Neural cell (in vitro differentiated cells): ENCODE measurements around the gene OR6C6. TPM values are rescaled to one million over a fixed set of nuclear protein-coding genes. Genes with fewer than 3 reads are reported as not detected.
A peak's percentile ranks its signal among the peaks of the same experiment; 100 is the strongest.

ENCODE experiments used
- H2AFZ ChIP-seq: fragments of 200-600, 300-800 bp; sonication (generic), shearing (Covaris generic); 2 replicates; pipeline ENCODE4 v1.6.0; 2014; ENCODE audit warnings: low read depth, mild to moderate bottlenecking, antibody characterized with exemption, low read length, moderate library complexity
- H3F3A ChIP-seq: fragments of 200-600 bp; shearing (Covaris generic); 2 replicates; pipeline ENCODE4 v1.6.1; 2016; ENCODE audit warnings: mild to moderate bottlenecking, moderate library complexity, mixed read lengths, antibody characterized with exemption, low read length; ENCODE audit not compliant: insufficient read depth, poor library complexity, severe bottlenecking
- H3K27ac ChIP-seq: fragments of 200-600, 300-800 bp; sonication (generic), shearing (Covaris generic); 2 replicates; pipeline ENCODE4 v1.5.1; 2014; ENCODE audit warnings: mild to moderate bottlenecking, low read length, moderate library complexity
- H3K27me3 ChIP-seq: fragments of 300-800, 200-600 bp; sonication (generic), shearing (Covaris generic); 2 replicates; pipeline ENCODE4 v1.6.0; 2014; ENCODE audit warnings: mild to moderate bottlenecking, low read depth, low read length, moderate library complexity; ENCODE audit not compliant: insufficient read depth
- H3K36me3 ChIP-seq: fragments of 300-800, 200-600 bp; sonication (generic), shearing (Covaris generic); 2 replicates; pipeline ENCODE4 v1.5.1; 2014; ENCODE audit warnings: mild to moderate bottlenecking, antibody characterized with exemption, low read length, moderate library complexity; ENCODE audit not compliant: insufficient read depth
- H3K4me2 ChIP-seq: fragments of 300-800, 200-600 bp; sonication (generic), shearing (Covaris generic); 2 replicates; pipeline ENCODE4 v1.6.0; 2014; ENCODE audit warnings: mild to moderate bottlenecking, low read length
- H3K4me3 ChIP-seq: fragments of 300-800, 200-600 bp; sonication (generic), shearing (Covaris generic); 2 replicates; pipeline ENCODE4 v1.5.1; 2014; ENCODE audit warnings: mild to moderate bottlenecking, low read length, moderate library complexity
- H3K79me2 ChIP-seq: fragments of 200-600 bp; shearing (Covaris generic); replicated peaks from 2 replicates; pipeline ENCODE4 v1.6.0; 2014; ENCODE audit warnings: mild to moderate bottlenecking, low read length, moderate library complexity; ENCODE audit not compliant: insufficient read depth
- H3K9ac ChIP-seq: fragments of 300-800, 200-600 bp; sonication (generic), shearing (Covaris generic); 2 replicates; pipeline ENCODE4 v1.6.1; 2016; ENCODE audit warnings: mild to moderate bottlenecking, low read length, mixed read lengths
- H3K9me2 ChIP-seq: fragments of 200-600 bp; shearing (Covaris generic); 2 replicates; pipeline ENCODE4 v1.6.1; 2016; ENCODE audit warnings: mild to moderate bottlenecking, low read length, mixed read lengths; ENCODE audit not compliant: insufficient read depth
- H3K9me3 ChIP-seq: fragments of 200-600, 300-800 bp; sonication (generic), shearing (Covaris generic); 2 replicates; pipeline ENCODE4 v1.6.1; 2016; ENCODE audit warnings: mild to moderate bottlenecking, mixed run types, low read length, moderate library complexity, mixed read lengths
- H4K20me1 ChIP-seq: fragments of 200-600 bp; shearing (Covaris generic); 2 replicates; pipeline ENCODE4 v1.6.1; 2016; ENCODE audit warnings: mild to moderate bottlenecking, mixed run types; ENCODE audit not compliant: insufficient read depth
- CTCF ChIP-seq: fragments of 450-650 bp; IDR thresholded peaks from 2 replicates; pipeline ENCODE4 v1.5.1; 2014; ENCODE audit warnings: antibody characterized with exemption, mild to moderate bottlenecking, moderate library complexity; ENCODE audit not compliant: poor library complexity, severe bottlenecking
- EP300 ChIP-seq: fragments of 450-650 bp; conservative IDR thresholded peaks from 2 replicates; pipeline ENCODE4 v1.6.1; 2014; ENCODE audit warnings: antibody characterized with exemption, mild to moderate bottlenecking, moderate library complexity; ENCODE audit not compliant: poor library complexity, severe bottlenecking
- EZH2 ChIP-seq: fragments of 200-600, 300-800 bp; shearing (Covaris generic), sonication (generic); IDR thresholded peaks from 2 replicates; pipeline ENCODE4 v1.6.1; 2014; ENCODE audit warnings: antibody characterized with exemption, low read length, borderline replicate concordance, mild to moderate bottlenecking; ENCODE audit not compliant: insufficient read depth, poor library complexity, severe bottlenecking
- POLR2AphosphoS5 ChIP-seq: IDR thresholded peaks from 2 replicates; pipeline ENCODE4 v1.6.1; 2012
- REST ChIP-seq: IDR thresholded peaks from 2 replicates; pipeline ENCODE4 v1.6.1; 2012; ENCODE audit warnings: borderline replicate concordance
- TAF1 ChIP-seq: IDR thresholded peaks from 2 replicates; pipeline ENCODE4 v1.6.1; 2012; ENCODE audit warnings: low read depth
- polyA plus RNA-seq: library from polyadenylated mRNA; depleted of rRNA; stranded (reverse); fragments of >200 nt; gene quantifications from 2 replicates; pipeline ENCODE4 v1.2.3, GENCODE V29; 2014

The OR6C6 gene
- polyA plus RNA-seq, 1 donor from 2014 or later, result not detected

- H3K4me2 ChIP-seq, result no peak overlapping the region
- H3K27me3 ChIP-seq, result no peaks in the 10 kb centered on the region
- H3K79me2 ChIP-seq, result no peaks in the 10 kb centered on the region
- no peaks in the 10 kb centered on the region for H3K9me3 ChIP-seq
- no peak overlapping the region for H3K27ac ChIP-seq
- no peaks in the 10 kb centered on the region for H4K20me1 ChIP-seq
- H3K9ac ChIP-seq, result no peak overlapping the region
- no peak for TF ChIP-seq CTCF
- TF ChIP-seq TAF1, result no peak
- no peak for TF ChIP-seq POLR2AphosphoS5
- peak; percentile 57 for TF ChIP-seq EP300
- TF ChIP-seq EZH2, result no peak
- no peak for TF ChIP-seq REST
- no peaks in the 10 kb centered on the region for H3K36me3 ChIP-seq
- no peaks in the 10 kb centered on the region for H3K9me2 ChIP-seq
- H3K4me3 ChIP-seq, result no peak overlapping the region
- no peaks in the 10 kb centered on the region for H3F3A ChIP-seq
- H2AFZ ChIP-seq, result no peak overlapping the region
These were observed 38.1 kb downstream of the OR6C6 start for GRCh38 chr12:55258303-55258702.

- H3K79me2 ChIP-seq, result no peaks in the 10 kb centered on the region
- no peak overlapping the region for H2AFZ ChIP-seq
- H3K27ac ChIP-seq, result no peak overlapping the region
- no peaks in the 10 kb centered on the region for H3K9me2 ChIP-seq
- H3K9ac ChIP-seq, result no peak overlapping the region
- no peaks in the 10 kb centered on the region for H3F3A ChIP-seq
- no peak overlapping the region for H3K4me3 ChIP-seq
- no peak overlapping the region for H3K4me2 ChIP-seq
- no peaks in the 10 kb centered on the region for H3K36me3 ChIP-seq
- no peaks in the 10 kb centered on the region for H3K9me3 ChIP-seq
- no peaks in the 10 kb centered on the region for H3K27me3 ChIP-seq
- no peaks in the 10 kb centered on the region for H4K20me1 ChIP-seq
- TF ChIP-seq CTCF (no peak), POLR2AphosphoS5 (no peak), REST (no peak), EZH2 (no peak)
These were observed 39.5 kb downstream of the OR6C6 start for GRCh38 chr12:55256831-55257230.
